Transverse colon (tissue), 4 donors: Measurements from ENCODE around the gene RAB30. TPM values are rescaled to one million over a fixed set of nuclear protein-coding genes. Genes with fewer than 3 reads are reported as not detected.
A peak's percentile ranks its signal among the peaks of the same experiment; 100 is the strongest.

Experiments
- DNase-seq: peaks from one replicate; pipeline ENCODE4 v3.0.0-alpha.2; 2019
- H3K27ac ChIP-seq, 4 donors: fragments of 200-600 bp; sonication (generic); 2 replicates each; pipeline ENCODE4 v1.5.1; 2016 to 2018; ENCODE audit warnings: inconsistent platforms in 4 of 4
- H3K27me3 ChIP-seq: fragments of 200-600 bp; sonication (generic); 2 replicates; pipeline ENCODE4 v1.5.1; 2017; ENCODE audit warnings: inconsistent platforms
- H3K36me3 ChIP-seq, 4 donors: fragments of 200-600 bp; sonication (generic); 2 replicates each; pipeline ENCODE4 v1.5.1; 2017 to 2019; ENCODE audit warnings: inconsistent platforms in 4 of 4
- H3K4me1 ChIP-seq, 4 donors: fragments of 200-600 bp; sonication (generic); 2 replicates each; pipeline ENCODE4 v1.5.1; 2017 to 2020; ENCODE audit warnings: inconsistent platforms in 4 of 4
- H3K4me3 ChIP-seq, 4 donors: fragments of 200-600 bp; sonication (generic); 1 replicate in 1 of 4; 2 replicates in 3 of 4; pipeline versions ENCODE4 v1.5.1 to v1.6.1; 2017 to 2019; ENCODE audit warnings: inconsistent platforms in 4 of 4
- H3K9me3 ChIP-seq, 2 donors: fragments of 200-600 bp; sonication (generic); 2 replicates each; pipeline ENCODE4 v1.5.1; 2017 to 2019; ENCODE audit warnings: inconsistent platforms in 2 of 2
- EP300 ChIP-seq: sonication (generic); formaldehyde crosslinking; IDR thresholded peaks from one replicate; pipeline ENCODE4 v1.6.1; 2017; ENCODE audit warnings: antibody characterized with exemption, low read depth
- POLR2A ChIP-seq: fragments of 450-650 bp; IDR thresholded peaks from one replicate; pipeline ENCODE4 v1.6.1; 2016; ENCODE audit warnings: antibody characterized with exemption, mild to moderate bottlenecking, moderate library complexity
- POLR2AphosphoS5 ChIP-seq, 3 donors: sonication (generic); formaldehyde crosslinking; IDR thresholded peaks; one replicate each; pipeline ENCODE4 v1.6.1; 2016; ENCODE audit warnings: antibody characterized with exemption in 3 of 3
- WGBS, 2 donors: methylation state at CpG; one replicate each; pipeline ENCODE4 v1.1.5; 2018; ENCODE audit warnings: low coverage in 1 of 2; 5-methylcytosine and 5-hydroxymethylcytosine counted together
- in situ Hi-C, 4 donors: fragments of 200-750 bp; cut with MboI; loops; one replicate each; pipeline versions ENCODE4 v1.15.0 to v1.15.1; 2017; ENCODE audit warnings: low sequenced_read_pairs in 3 of 4, low pct_ligation_motif_present in 1 of 4, low pct_unique_long_range_greater_than_20kb in 1 of 4
- intact Hi-C: fragments of 100-400 bp; cut with DNase I; formaldehyde crosslinking; loops from one replicate; pipeline ENCODE4 v1.15.1; 2023; ENCODE audit warnings: low total_unique reads
- total RNA-seq, 4 donors: library from RNA; depleted of rRNA; stranded (reverse); fragments of >200 nt; gene quantifications; one replicate each; pipeline ENCODE4 v1.1.0, GENCODE V29; 2016
- TF ChIP-seq, protein P1 (sequence below), 5 experiments: fragments of 200-600 bp in 3 of 5; fragments of 450-650 bp in 2 of 5; sonication (generic) in 3 of 5; IDR thresholded peaks; 1 replicate in 2 of 5; 2 replicates in 3 of 5; pipeline ENCODE4 v1.5.1; 2016 to 2017; ENCODE audit warnings: antibody characterized with exemption in 5 of 5, inconsistent platforms in 3 of 5, mild to moderate bottlenecking in 2 of 5, moderate library complexity in 1 of 5

The RAB30 gene
- total RNA-seq, 4 donors from 2014 or later: 2.2 to 29.9 (median 14.5) TPM

DNA sequence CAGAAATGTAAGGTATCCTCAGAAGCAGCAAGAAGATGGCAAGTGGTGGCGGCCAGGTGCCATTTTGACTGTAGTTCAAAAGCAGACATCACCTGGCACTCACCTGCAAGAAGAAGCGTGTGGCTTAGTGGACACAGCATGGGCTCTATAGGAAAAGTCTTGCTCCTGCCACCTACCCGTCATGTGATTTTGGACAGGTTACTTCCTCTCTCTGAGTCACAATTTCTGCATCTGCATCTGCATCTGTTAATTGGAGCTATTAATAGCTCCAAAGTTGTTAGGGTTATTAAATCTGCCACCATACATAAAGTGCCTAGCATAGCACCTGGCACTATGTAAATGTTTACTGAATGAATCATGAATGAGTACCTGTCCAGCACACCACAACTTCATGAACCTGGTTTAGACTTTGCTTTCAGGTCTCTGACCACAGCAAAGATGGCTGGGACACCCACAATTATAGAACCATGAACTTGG, 16.8 kb downstream of the RAB30 start:
- Histone ChIP-seq H3K9me3 (no peaks in the 10 kb centered on the region), H3K27ac (peak overlapping the region in 2 of 4 donors; percentile 9), H3K4me3 (no peak overlapping the region), H3K36me3 (no peaks in the 10 kb centered on the region), H3K27me3 (no peaks in the 10 kb centered on the region), H3K4me1 (peaks cover 11 to 36% (median 18%) of the 10 kb centered on the region in 4 donors)
- TF ChIP-seq EP300 (no peak), POLR2A (no peak), POLR2AphosphoS5 (IDR thresholded peaks at IDR 0.05) (peak in 2 of 3 donors; percentile 49 to 54)
- TF ChIP-seq, protein P1, sequence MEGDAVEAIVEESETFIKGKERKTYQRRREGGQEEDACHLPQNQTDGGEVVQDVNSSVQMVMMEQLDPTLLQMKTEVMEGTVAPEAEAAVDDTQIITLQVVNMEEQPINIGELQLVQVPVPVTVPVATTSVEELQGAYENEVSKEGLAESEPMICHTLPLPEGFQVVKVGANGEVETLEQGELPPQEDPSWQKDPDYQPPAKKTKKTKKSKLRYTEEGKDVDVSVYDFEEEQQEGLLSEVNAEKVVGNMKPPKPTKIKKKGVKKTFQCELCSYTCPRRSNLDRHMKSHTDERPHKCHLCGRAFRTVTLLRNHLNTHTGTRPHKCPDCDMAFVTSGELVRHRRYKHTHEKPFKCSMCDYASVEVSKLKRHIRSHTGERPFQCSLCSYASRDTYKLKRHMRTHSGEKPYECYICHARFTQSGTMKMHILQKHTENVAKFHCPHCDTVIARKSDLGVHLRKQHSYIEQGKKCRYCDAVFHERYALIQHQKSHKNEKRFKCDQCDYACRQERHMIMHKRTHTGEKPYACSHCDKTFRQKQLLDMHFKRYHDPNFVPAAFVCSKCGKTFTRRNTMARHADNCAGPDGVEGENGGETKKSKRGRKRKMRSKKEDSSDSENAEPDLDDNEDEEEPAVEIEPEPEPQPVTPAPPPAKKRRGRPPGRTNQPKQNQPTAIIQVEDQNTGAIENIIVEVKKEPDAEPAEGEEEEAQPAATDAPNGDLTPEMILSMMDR (IDR thresholded peaks at IDR 0.05): no peak
- DNase-seq: no peak
- in situ Hi-C loops (no loop called here), intact Hi-C loops (no loop called here)
- WGBS, 2 donors: 82 to 85% methylated on average over 3 of the region's 3 CpGs

DNA sequence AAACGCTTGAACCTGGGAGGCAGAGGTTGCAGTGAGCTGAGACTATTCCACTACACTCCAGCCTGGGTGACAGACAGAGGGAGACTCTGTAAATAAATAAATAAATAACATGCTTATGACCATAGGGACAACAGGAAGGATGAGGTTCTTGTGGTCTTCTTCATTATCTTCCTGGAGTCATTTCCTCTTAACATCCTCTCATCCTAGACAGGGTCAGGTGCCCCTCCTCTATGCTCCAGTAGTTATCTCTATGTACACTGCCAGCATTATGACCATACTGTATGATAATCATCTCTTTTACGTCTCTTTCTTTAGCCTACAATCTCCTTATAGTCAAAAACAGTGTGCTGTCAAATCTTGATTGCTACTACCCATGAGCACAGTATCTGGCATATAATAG, 17.7 kb downstream of the RAB30 start:
- H3K36me3 ChIP-seq: no peaks in the 10 kb centered on the region
- DNase-seq: no peak
- peaks cover 11 to 36% (median 18%) of the 10 kb centered on the region in 4 donors for H3K4me1 ChIP-seq
- WGBS, 2 donors: 67 to 70% methylated on average over 1 to 2 of the region's 2 CpGs
- H3K4me3 ChIP-seq: no peak overlapping the region
- H3K27ac ChIP-seq: peak overlapping the region in 1 of 4 donors; percentile 8
- intact Hi-C loops: no loop called here
- H3K27me3 ChIP-seq: no peaks in the 10 kb centered on the region
- in situ Hi-C loops: no loop called here
- H3K9me3 ChIP-seq: no peaks in the 10 kb centered on the region
- no peak for TF ChIP-seq POLR2A
- TF ChIP-seq, protein P1 (IDR thresholded peaks at IDR 0.05): no peak
- no peak for TF ChIP-seq POLR2AphosphoS5 (IDR thresholded peaks at IDR 0.05)
- TF ChIP-seq EP300: no peak

DNA sequence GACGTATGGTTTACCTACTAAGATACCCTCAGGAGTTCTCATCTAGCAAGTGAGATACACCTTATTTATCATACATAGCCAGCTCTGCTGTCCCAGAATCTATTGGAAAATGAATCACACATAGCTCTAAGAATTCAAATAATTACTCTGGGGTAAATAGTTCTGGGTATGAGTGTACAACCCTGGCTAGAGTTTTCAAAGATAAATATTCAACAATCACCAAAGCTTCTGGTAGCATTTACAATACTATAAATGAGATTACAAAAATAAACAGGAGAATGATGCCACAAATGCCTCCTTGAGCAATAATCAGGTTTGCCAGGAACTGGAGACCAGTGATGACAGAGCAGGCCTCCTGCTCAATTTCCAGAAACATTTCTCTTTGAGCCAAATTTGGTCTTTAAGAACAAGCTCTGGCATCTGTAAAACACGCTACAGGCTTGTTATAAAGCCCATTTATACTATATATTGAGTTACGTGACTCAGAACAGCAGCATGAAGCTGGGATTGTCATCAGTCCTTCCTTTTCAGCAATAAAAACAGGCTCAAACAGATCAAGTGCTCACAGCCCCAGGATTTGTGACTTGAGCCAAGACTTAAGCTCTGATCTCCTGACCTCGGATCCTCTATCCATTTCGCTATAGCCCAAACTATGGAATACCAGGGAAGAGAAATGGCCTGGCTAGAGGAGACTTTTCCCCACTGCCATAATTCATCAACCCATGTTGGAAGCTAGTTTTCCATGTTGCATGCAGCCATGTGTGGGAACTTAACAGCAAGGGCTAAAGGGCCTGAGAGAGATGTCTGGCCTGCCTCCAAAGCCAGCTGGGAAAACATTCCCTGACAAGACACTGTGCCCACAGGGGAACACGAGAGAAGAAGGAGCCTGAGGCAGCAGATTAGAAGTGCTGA, 19.7 kb downstream of the RAB30 start:
- no peak for DNase-seq
- in situ Hi-C loops (no loop called here), intact Hi-C loops (no loop called here)
- 62 to 85% methylated on average over 5 to 6 of the region's 6 CpGs for WGBS, 2 donors
- no peaks in the 10 kb centered on the region for H3K27me3 ChIP-seq
- H3K9me3 ChIP-seq: no peaks in the 10 kb centered on the region
- peak overlapping the region; percentile 69 to 79 (median 76) for H3K27ac ChIP-seq
- H3K4me3 ChIP-seq: no peak overlapping the region
- H3K4me1 ChIP-seq: peaks cover 11 to 47% (median 23%) of the 10 kb centered on the region in 4 donors
- TF ChIP-seq POLR2AphosphoS5 (IDR thresholded peaks at IDR 0.05) (peak; percentile 54 to 79 (median 72)), EP300 (peak; percentile 87), POLR2A (no peak)
- TF ChIP-seq, protein P1 (IDR thresholded peaks at IDR 0.05): no peak
- H3K36me3 ChIP-seq: no peaks in the 10 kb centered on the region

DNA sequence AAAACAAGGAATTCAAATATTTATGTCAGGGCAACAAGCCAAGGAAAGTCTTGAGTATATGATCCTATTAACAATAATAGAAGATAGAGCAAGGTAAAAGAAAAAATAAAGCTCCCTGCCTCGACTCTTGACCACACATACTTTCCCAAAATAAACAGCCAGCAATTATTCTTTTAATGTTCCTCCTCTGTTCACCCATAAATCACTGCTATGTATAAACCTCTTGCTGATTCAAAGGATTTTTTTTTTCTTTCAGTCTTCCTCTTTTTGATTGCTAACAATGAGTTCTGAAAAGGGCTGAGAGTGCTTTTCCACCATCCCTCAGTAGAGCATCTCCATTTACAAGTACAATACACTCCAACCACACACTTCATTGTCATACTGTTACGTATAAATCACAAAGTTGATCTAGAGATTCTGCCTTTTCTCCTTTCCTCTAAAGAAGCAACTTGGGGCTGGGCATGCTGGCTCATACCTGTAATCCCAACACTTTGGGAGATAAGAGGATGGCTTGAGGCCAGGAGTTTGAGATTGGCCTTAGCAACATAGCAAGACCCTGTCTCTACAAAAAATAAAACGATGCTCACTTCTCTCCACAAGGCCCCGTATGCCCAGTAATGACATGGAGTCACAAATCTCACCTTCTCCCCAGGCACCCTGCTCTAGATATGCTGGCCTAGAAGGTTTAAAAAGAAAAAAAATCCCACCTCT, 24.0 kb downstream of the RAB30 start:
- H3K36me3 ChIP-seq: no peaks in the 10 kb centered on the region
- DNase-seq: no peak
- no peaks in the 10 kb centered on the region for H3K27me3 ChIP-seq
- H3K9me3 ChIP-seq: no peaks in the 10 kb centered on the region
- in situ Hi-C loops (no loop called here), intact Hi-C loops (no loop called here)
- TF ChIP-seq POLR2AphosphoS5 (IDR thresholded peaks at IDR 0.05) (no peak), EP300 (no peak), POLR2A (no peak)
- TF ChIP-seq, protein P1 (IDR thresholded peaks at IDR 0.05): no peak
- H3K27ac ChIP-seq: peak overlapping the region; percentile 36 to 60 (median 46)
- peaks cover 3 to 42% (median 19%) of the 10 kb centered on the region in 4 donors for H3K4me1 ChIP-seq
- WGBS, 2 donors: 56 to 73% methylated on average over 2 to 4 of the region's 4 CpGs
- H3K4me3 ChIP-seq: no peak overlapping the region
